Chondrocyte (in vitro differentiated cells): ENCODE data around the gene MUSK. TPM values are rescaled to one million over a fixed set of nuclear protein-coding genes. Genes with fewer than 3 reads are reported as not detected.

ENCODE experiments used
- DNase-seq: peaks from one replicate; pipeline ENCODE4 v3.0.0; 2021; ENCODE audit warnings: mixed read lengths, low spot score
- H3K27ac Mint-ChIP-seq: one replicate; pipeline ENCODE4 v1.8.0; 2021; ENCODE audit warnings: mild to moderate bottlenecking, moderate library complexity, mixed read lengths; ENCODE audit not compliant: unreplicated experiment
- H3K27me3 Mint-ChIP-seq: 2 replicates; pipeline ENCODE4 v1.8.0; 2021; ENCODE audit warnings: low read depth, mixed read lengths
- H3K36me3 Mint-ChIP-seq: 2 replicates; pipeline ENCODE4 v1.8.0; 2021; ENCODE audit warnings: low read depth, mixed read lengths
- H3K4me1 Mint-ChIP-seq: 2 replicates; pipeline ENCODE4 v1.8.0; 2021; ENCODE audit warnings: low read depth, mild to moderate bottlenecking, mixed read lengths
- H3K4me3 Mint-ChIP-seq: one replicate; pipeline ENCODE4 v1.8.0; 2021; ENCODE audit warnings: mild to moderate bottlenecking, moderate library complexity, mixed read lengths; ENCODE audit not compliant: unreplicated experiment
- H3K9me3 Mint-ChIP-seq: 2 replicates; pipeline ENCODE4 v1.8.0; 2021; ENCODE audit warnings: low read depth, mixed read lengths
- CTCF ChIP-seq: fragments of 200-600 bp; sonication (generic); IDR thresholded peaks from 2 replicates; pipeline ENCODE4 v1.5.0; 2021; ENCODE audit warnings: antibody characterized with exemption, mild to moderate bottlenecking, moderate library complexity
- total RNA-seq: library from RNA; stranded (reverse); gene quantifications from 3 replicates; pipeline ENCODE4 v1.2.1, GENCODE V29; 2021

The MUSK gene
- total RNA-seq, 1 donor from 2014 or later: not detected

- no peak overlapping the region for H3K4me3 Mint-ChIP-seq
- peaks cover 8% of the 10 kb centered on the region for H3K9me3 Mint-ChIP-seq
- TF ChIP-seq CTCF: no peak
- no peak for DNase-seq
- no peaks in the 10 kb centered on the region for H3K27me3 Mint-ChIP-seq
- H3K4me1 Mint-ChIP-seq: peaks cover 17% of the 10 kb centered on the region
- H3K36me3 Mint-ChIP-seq: no peaks in the 10 kb centered on the region
- H3K27ac Mint-ChIP-seq: no peak overlapping the region
These were observed 86.6 kb downstream of the MUSK start for GRCh38 chr9:110755179-110755578.

DNA sequence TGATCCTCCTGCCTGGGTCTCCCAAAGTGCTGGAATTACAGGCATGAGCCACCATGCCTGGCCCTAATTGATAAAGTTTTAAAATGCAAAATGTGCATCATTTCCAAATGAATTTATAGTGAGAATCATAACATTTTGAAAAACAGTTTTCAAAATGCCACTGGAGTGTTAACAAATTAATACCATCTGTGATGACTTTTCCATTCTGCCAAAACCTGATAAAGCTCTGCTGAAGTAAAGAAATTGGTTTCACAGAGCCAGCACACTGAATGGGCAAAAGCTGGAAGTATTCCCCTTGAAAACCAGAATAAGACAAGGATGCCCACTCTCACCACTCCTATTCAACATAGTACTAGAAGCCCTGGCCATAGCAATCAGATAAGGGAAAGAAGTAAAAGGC lies 89.6 kb downstream of the MUSK start:
- Mint-ChIP-seq H3K27ac (no peak overlapping the region), H3K4me3 (no peak overlapping the region), H3K27me3 (no peaks in the 10 kb centered on the region), H3K9me3 (peaks cover 5% of the 10 kb centered on the region), H3K4me1 (peaks cover 4% of the 10 kb centered on the region), H3K36me3 (no peaks in the 10 kb centered on the region)
- no peak for TF ChIP-seq CTCF
- no peak for DNase-seq

DNA sequence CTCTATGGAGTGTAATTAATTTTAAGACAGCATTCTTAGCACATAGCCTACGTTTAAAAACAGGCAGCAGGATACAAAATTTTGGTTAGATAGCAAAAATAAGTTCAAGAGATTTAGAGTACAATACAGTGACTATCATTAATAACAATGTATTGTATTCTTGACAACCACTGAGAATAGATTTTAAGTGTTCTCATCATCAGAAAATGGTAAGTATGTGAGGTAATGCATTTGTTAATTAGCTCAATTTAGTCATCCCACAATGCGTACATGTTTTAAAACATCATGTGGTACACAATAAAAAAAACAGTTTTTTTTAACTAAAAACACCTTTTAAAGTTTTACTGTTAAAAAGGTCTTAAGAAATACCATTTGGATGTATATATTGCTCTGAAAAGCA lies 94.2 kb downstream of the MUSK start:
- no peak for DNase-seq
- H3K9me3 Mint-ChIP-seq: peaks cover 5% of the 10 kb centered on the region
- H3K4me1 Mint-ChIP-seq: peaks cover 8% of the 10 kb centered on the region
- TF ChIP-seq CTCF: no peak
- no peaks in the 10 kb centered on the region for H3K36me3 Mint-ChIP-seq
- H3K27me3 Mint-ChIP-seq: no peaks in the 10 kb centered on the region
- no peak overlapping the region for H3K4me3 Mint-ChIP-seq
- no peak overlapping the region for H3K27ac Mint-ChIP-seq

DNA sequence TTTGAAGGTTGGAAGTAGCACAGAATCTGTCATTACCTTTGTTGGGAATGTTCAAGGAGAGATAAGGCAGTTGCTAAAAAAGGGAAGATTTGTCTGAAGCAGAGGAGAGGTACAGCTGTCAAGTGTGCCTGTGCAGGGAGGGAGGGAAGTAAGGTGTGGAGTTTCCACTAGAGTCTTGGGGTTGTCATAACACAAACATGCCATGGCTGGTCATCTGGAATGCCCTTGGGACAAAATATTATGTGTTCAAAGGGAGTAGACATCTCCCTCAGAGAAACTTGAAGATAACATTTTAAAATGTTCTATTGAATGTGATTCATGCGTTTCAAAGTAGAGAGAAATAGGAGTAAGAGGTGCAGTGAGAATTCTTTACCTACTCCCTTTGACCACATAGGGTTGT lies 95.0 kb downstream of the MUSK start:
- H3K4me1 Mint-ChIP-seq: peaks cover 9% of the 10 kb centered on the region
- peaks cover 4% of the 10 kb centered on the region for H3K9me3 Mint-ChIP-seq
- TF ChIP-seq CTCF: no peak
- DNase-seq: no peak
- no peaks in the 10 kb centered on the region for H3K36me3 Mint-ChIP-seq
- H3K27ac Mint-ChIP-seq: no peak overlapping the region
- H3K4me3 Mint-ChIP-seq: no peak overlapping the region
- no peaks in the 10 kb centered on the region for H3K27me3 Mint-ChIP-seq

GRCh38 chr9:110764006-110764405 lies 95.4 kb downstream of the MUSK start:
- DNase-seq: no peak
- Mint-ChIP-seq H3K4me1 (peaks cover 9% of the 10 kb centered on the region), H3K36me3 (no peaks in the 10 kb centered on the region), H3K4me3 (no peak overlapping the region), H3K27me3 (no peaks in the 10 kb centered on the region), H3K9me3 (no peaks in the 10 kb centered on the region), H3K27ac (no peak overlapping the region)
- TF ChIP-seq CTCF: no peak
